Endothelial cell of umbilical vein (primary cell): ENCODE data around the gene DPP9. TPM values are rescaled to one million over a fixed set of nuclear protein-coding genes. Genes with fewer than 3 reads are reported as not detected.

Experiments
- BruUV-seq: library from RNA; stranded (reverse); fragments of 400-500 nt; replicated peaks from 2 replicates; lab custom pipeline; 2021; lab: Mats Ljungman, UMichigan
- CTCF ChIA-PET: fragments of 300-600, 350-600 bp; sonication (Branson Sonifier 250); formaldehyde crosslinking; loops from one replicate; lab custom pipeline; 2021; ENCODE audit warnings: antibody characterized with exemption, inconsistent platforms; lab: Charles Lee
- POLR2A ChIA-PET: fragments of 300-600, 350-600 bp; sonication (Branson Sonifier 250); formaldehyde crosslinking; loops from one replicate; lab custom pipeline; 2021; ENCODE audit warnings: antibody characterized with exemption, inconsistent platforms; lab: Charles Lee
- DNase-seq: peaks from one replicate; pipeline ENCODE4 v3.0.0-alpha.2; 2011; ENCODE audit warnings: low read depth, low spot score
- FAIRE-seq: peaks from 2 replicates; lab custom pipeline; 2011; peaks lifted over from hg19 to GRCh38; lab: Jason Lieb, UNC
- H2AFZ ChIP-seq: 2 replicates; pipeline ENCODE4 v1.6.0; 2012; ENCODE audit warnings: low read depth, low read length, control low read depth, inconsistent platforms
- H3K27ac ChIP-seq: 2 replicates; pipeline ENCODE4 v1.5.1; 2011; ENCODE audit warnings: low read depth, mild to moderate bottlenecking, control low read depth, low read length, moderate library complexity; ENCODE audit not compliant: insufficient read depth
- H3K27me3 ChIP-seq, 2 experiments: 2 replicates each; pipeline versions ENCODE4 v1.6.0 to v1.6.1; 2011; ENCODE audit warnings: low read length in 2 of 2, mixed read lengths in 1 of 2; ENCODE audit not compliant: control insufficient read depth in 2 of 2, insufficient read depth in 2 of 2
- H3K36me3 ChIP-seq, 2 experiments: 2 replicates in 1 of 2; 3 replicates in 1 of 2; pipeline ENCODE4 v1.5.1; 2011; ENCODE audit warnings: low read length in 2 of 2, mild to moderate bottlenecking in 1 of 2, moderate library complexity in 1 of 2; ENCODE audit not compliant: control insufficient read depth in 2 of 2, insufficient read depth in 2 of 2; ENCODE audit errors: extremely low read depth in 1 of 2
- H3K4me1 ChIP-seq: 3 replicates; pipeline ENCODE4 v1.5.1; 2011; ENCODE audit warnings: mild to moderate bottlenecking, low read length; ENCODE audit not compliant: control insufficient read depth, insufficient read depth; ENCODE audit errors: extremely low read depth
- H3K4me2 ChIP-seq: 2 replicates; pipeline ENCODE4 v1.6.1; 2011; ENCODE audit warnings: low read length, control low read depth, mixed read lengths; ENCODE audit not compliant: insufficient read depth
- H3K4me3 ChIP-seq, 3 experiments: fragments of 200-600 bp in 1 of 3; sonication (generic), shearing (Covaris generic) in 1 of 3; replicated peaks in 1 of 3; 2 replicates each; pipeline ENCODE4 v1.5.1; 2011 to 2016; ENCODE audit warnings: control low read depth in 3 of 3, low read length in 3 of 3, mild to moderate bottlenecking in 2 of 3, inconsistent platforms in 1 of 3, low read depth in 1 of 3, moderate library complexity in 1 of 3; ENCODE audit not compliant: insufficient read depth in 1 of 3
- H3K79me2 ChIP-seq: 2 replicates; pipeline ENCODE4 v1.6.0; 2012; ENCODE audit warnings: low read length, inconsistent platforms; ENCODE audit not compliant: control insufficient read depth, insufficient read depth
- H3K9ac ChIP-seq: replicated peaks from 2 replicates; pipeline ENCODE3; 2011; ENCODE audit warnings: low read length, control low read depth; ENCODE audit not compliant: insufficient read depth; ENCODE audit errors: extremely low read depth
- H3K9me1 ChIP-seq: replicated peaks from 3 replicates; pipeline ENCODE4 v1.6.0; 2011; ENCODE audit warnings: mild to moderate bottlenecking, low read length; ENCODE audit not compliant: control insufficient read depth, insufficient read depth; ENCODE audit errors: extremely low read depth
- H3K9me3 ChIP-seq: replicated peaks from 2 replicates; pipeline ENCODE4 v1.5.1; 2012; ENCODE audit warnings: low read length, inconsistent platforms; ENCODE audit not compliant: control insufficient read depth, insufficient read depth
- H4K20me1 ChIP-seq: replicated peaks from 2 replicates; pipeline ENCODE3; 2011; ENCODE audit warnings: mild to moderate bottlenecking, low read length; ENCODE audit not compliant: control insufficient read depth, insufficient read depth; ENCODE audit errors: extremely low read depth
- EZH2 ChIP-seq: IDR thresholded peaks from 2 replicates; pipeline ENCODE4 v1.6.1; 2012; ENCODE audit warnings: borderline replicate concordance, low read depth, mild to moderate bottlenecking, moderate library complexity, low read length, inconsistent platforms; ENCODE audit not compliant: severe bottlenecking
- FOS ChIP-seq: IDR thresholded peaks from 2 replicates; pipeline ENCODE4 v1.6.1; 2011; ENCODE audit warnings: mild to moderate bottlenecking, low read length, moderate library complexity, borderline replicate concordance; ENCODE audit not compliant: insufficient read depth
- GATA2 ChIP-seq: IDR thresholded peaks from 2 replicates; pipeline ENCODE4 v1.7.0; 2011; ENCODE audit warnings: low read depth, mild to moderate bottlenecking, moderate library complexity, mixed read lengths, low read length; ENCODE audit not compliant: insufficient read length, insufficient read depth
- JUN ChIP-seq: IDR thresholded peaks from 2 replicates; pipeline ENCODE4 v1.6.1; 2011; ENCODE audit warnings: borderline replicate concordance, low read depth; ENCODE audit not compliant: insufficient read length, insufficient read depth
- MAX ChIP-seq: IDR thresholded peaks from 2 replicates; pipeline ENCODE4 v1.6.1; 2011; ENCODE audit not compliant: insufficient read depth, insufficient read length
- MYC ChIP-seq: IDR thresholded peaks from one replicate; pipeline ENCODE4 v1.6.1; 2011; ENCODE audit warnings: mild to moderate bottlenecking, low read depth, low read length
- POLR2A ChIP-seq: IDR thresholded peaks from 2 replicates; pipeline ENCODE4 v1.6.1; 2012; ENCODE audit warnings: low read depth, mild to moderate bottlenecking, control low read depth, low read length
- POLR2AphosphoS5 ChIP-seq: IDR thresholded peaks from 2 replicates; pipeline ENCODE4 v1.6.1; 2012; ENCODE audit warnings: low read depth, mild to moderate bottlenecking, control low read depth, low read length, moderate library complexity; ENCODE audit not compliant: insufficient read depth
- dilution Hi-C: fragments of 300-500 bp; cut with MboI; formaldehyde crosslinking; loops from one replicate; pipeline ENCODE4 v1.15.0; 2019; ENCODE audit warnings: low sequenced_read_pairs; ENCODE audit not compliant: extremely low pct_ligation_motif_present
- intact Hi-C: fragments of 100-400 bp; cut with micrococcal nuclease; formaldehyde crosslinking; loops from one replicate; pipeline ENCODE4 v1.10.0; 2022
- polyA plus RNA-seq, 4 experiments: library from polyadenylated mRNA; depleted of rRNA in 3 of 4; stranded (reverse) in 3 of 4; unstranded in 1 of 4; fragments of >200 nt; gene quantifications; 2 replicates each; pipeline versions ENCODE4 v1.2.1 to v1.2.3, GENCODE V29; 2011 to 2012; ENCODE audit warnings: missing spikeins in 1 of 4
- total RNA-seq: library from RNA; stranded (reverse); gene quantifications from 2 replicates; pipeline ENCODE4 v1.2.3, GENCODE V29; 2021
- TF ChIP-seq, protein P1 (sequence below), 2 donors: IDR thresholded peaks; 1 replicate in 1 of 2; 2 replicates in 1 of 2; pipeline ENCODE4 v1.5.1; 2011; ENCODE audit warnings: low read length in 2 of 2, mild to moderate bottlenecking in 2 of 2, moderate library complexity in 2 of 2, control low read depth in 1 of 2, inconsistent platforms in 1 of 2, low read depth in 1 of 2; ENCODE audit not compliant: insufficient read depth in 1 of 2; ENCODE audit errors: extremely low read depth in 1 of 2

The DPP9 gene
- total and polyA plus RNA-seq, 2 donors (not counting 3 experiments of a cell fraction or from before 2014, with no cell fraction given): 31.5 to 98.0 TPM

DNA sequence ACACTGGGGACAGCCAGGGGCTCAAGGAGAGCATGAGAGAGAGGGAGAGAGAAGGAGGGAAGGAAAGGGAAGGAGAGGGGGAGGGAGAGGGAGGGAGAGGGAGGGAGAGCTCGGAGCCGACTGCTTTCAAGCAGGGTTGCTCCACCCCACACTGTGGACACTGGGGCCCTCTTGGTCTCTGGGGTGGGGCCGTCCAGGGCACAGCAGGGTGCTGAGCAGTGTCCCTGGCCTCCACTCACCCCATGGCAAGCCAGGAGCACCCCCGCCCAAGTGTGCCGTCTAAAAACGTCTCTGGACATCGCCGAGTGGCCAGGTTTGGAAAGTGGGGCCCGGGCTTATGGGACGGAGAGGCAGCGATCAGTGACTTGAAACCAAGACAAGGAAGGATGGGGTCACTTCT lies 20.9 kb downstream of the DPP9 start:
- Histone ChIP-seq H3K9me1 (no peaks in the 10 kb centered on the region), H3K79me2 (no peaks in the 10 kb centered on the region), H3K4me1 (no peaks in the 10 kb centered on the region), H3K27ac (no peak overlapping the region), H3K36me3 (peaks cover 15 to 55% of the 10 kb centered on the region in 2 experiments), H3K4me2 (no peak overlapping the region), H3K27me3 (no peaks in the 10 kb centered on the region), H4K20me1 (no peaks in the 10 kb centered on the region), H2AFZ (no peak overlapping the region), H3K4me3 (no peak overlapping the region), H3K9me3 (no peaks in the 10 kb centered on the region), H3K9ac (no peak overlapping the region)
- DNase-seq (no peak), FAIRE-seq (no peak)
- intact Hi-C loops: no loop called here
- dilution Hi-C loops: no loop called here
- CTCF ChIA-PET: no interaction called here
- no TSS peak for BruUV-seq
- POLR2A ChIA-PET: no interaction called here
- no peak for TF ChIP-seq MAX
- no peak for TF ChIP-seq GATA2
- no peak for TF ChIP-seq EZH2
- TF ChIP-seq FOS: no peak
- TF ChIP-seq MYC: no peak
- TF ChIP-seq POLR2AphosphoS5: no peak
- no peak for TF ChIP-seq POLR2A
- TF ChIP-seq JUN: no peak

- H3K9ac ChIP-seq: no peak overlapping the region
- no peaks in the 10 kb centered on the region for H3K4me1 ChIP-seq
- H3K9me1 ChIP-seq: no peaks in the 10 kb centered on the region
- intact Hi-C loops (no loop called here), dilution Hi-C loops (no loop called here)
- TF ChIP-seq, protein P1, sequence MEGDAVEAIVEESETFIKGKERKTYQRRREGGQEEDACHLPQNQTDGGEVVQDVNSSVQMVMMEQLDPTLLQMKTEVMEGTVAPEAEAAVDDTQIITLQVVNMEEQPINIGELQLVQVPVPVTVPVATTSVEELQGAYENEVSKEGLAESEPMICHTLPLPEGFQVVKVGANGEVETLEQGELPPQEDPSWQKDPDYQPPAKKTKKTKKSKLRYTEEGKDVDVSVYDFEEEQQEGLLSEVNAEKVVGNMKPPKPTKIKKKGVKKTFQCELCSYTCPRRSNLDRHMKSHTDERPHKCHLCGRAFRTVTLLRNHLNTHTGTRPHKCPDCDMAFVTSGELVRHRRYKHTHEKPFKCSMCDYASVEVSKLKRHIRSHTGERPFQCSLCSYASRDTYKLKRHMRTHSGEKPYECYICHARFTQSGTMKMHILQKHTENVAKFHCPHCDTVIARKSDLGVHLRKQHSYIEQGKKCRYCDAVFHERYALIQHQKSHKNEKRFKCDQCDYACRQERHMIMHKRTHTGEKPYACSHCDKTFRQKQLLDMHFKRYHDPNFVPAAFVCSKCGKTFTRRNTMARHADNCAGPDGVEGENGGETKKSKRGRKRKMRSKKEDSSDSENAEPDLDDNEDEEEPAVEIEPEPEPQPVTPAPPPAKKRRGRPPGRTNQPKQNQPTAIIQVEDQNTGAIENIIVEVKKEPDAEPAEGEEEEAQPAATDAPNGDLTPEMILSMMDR (IDR thresholded peaks at IDR 0.05; ENCODE audit: extremely low read depth in 1 of 2, insufficient read depth in 1 of 2, low read depth in 1 of 2, low read length in 2 of 2): no peak
- TF ChIP-seq POLR2AphosphoS5 (no peak), FOS (no peak), MYC (no peak), EZH2 (no peak), GATA2 (no peak), MAX (no peak), POLR2A (no peak), JUN (no peak)
- H2AFZ ChIP-seq: no peak overlapping the region
- no peaks in the 10 kb centered on the region for H3K79me2 ChIP-seq
- ChIA-PET CTCF (interaction anchor here (1.8 kb wide), 1 partner anchor 12 kb away, joined by 4 read pairs; no protein-coding TSS in a partner anchor), POLR2A (interaction anchor here (0.6 kb wide), 1 partner anchor 10 kb away, joined by 3 read pairs; no protein-coding TSS in a partner anchor)
- no peak for DNase-seq
- H3K27ac ChIP-seq: no peak overlapping the region
- H3K4me2 ChIP-seq: no peak overlapping the region
- no peaks in the 10 kb centered on the region for H3K27me3 ChIP-seq
- H4K20me1 ChIP-seq: no peaks in the 10 kb centered on the region
- H3K4me3 ChIP-seq: no peak overlapping the region
- FAIRE-seq: no peak
- no peaks in the 10 kb centered on the region for H3K9me3 ChIP-seq
- peaks cover 18 to 59% of the 10 kb centered on the region in 2 experiments for H3K36me3 ChIP-seq
- no TSS peak for BruUV-seq
Measured at GRCh38 chr19:4701557-4701956, 22.1 kb downstream of the DPP9 start.
